NB4 (cell line): ENCODE data around the gene GTPBP10.

ENCODE experiments used
- CTCF ChIP-seq: IDR thresholded peaks from one replicate; pipeline ENCODE4 v1.5.1; 2012; ENCODE audit warnings: low read depth, low read length
- MAX ChIP-seq: IDR thresholded peaks from 2 replicates; pipeline ENCODE4 v1.6.1; 2011; ENCODE audit warnings: low read depth, low read length
- MYC ChIP-seq: IDR thresholded peaks from 2 replicates; pipeline ENCODE4 v1.6.1; 2011; ENCODE audit warnings: low read depth, low read length
- POLR2A ChIP-seq: IDR thresholded peaks from 2 replicates; pipeline ENCODE4 v1.6.1; 2011; ENCODE audit warnings: mild to moderate bottlenecking; ENCODE audit not compliant: insufficient read length; ENCODE audit errors: extremely low read depth

DNA sequence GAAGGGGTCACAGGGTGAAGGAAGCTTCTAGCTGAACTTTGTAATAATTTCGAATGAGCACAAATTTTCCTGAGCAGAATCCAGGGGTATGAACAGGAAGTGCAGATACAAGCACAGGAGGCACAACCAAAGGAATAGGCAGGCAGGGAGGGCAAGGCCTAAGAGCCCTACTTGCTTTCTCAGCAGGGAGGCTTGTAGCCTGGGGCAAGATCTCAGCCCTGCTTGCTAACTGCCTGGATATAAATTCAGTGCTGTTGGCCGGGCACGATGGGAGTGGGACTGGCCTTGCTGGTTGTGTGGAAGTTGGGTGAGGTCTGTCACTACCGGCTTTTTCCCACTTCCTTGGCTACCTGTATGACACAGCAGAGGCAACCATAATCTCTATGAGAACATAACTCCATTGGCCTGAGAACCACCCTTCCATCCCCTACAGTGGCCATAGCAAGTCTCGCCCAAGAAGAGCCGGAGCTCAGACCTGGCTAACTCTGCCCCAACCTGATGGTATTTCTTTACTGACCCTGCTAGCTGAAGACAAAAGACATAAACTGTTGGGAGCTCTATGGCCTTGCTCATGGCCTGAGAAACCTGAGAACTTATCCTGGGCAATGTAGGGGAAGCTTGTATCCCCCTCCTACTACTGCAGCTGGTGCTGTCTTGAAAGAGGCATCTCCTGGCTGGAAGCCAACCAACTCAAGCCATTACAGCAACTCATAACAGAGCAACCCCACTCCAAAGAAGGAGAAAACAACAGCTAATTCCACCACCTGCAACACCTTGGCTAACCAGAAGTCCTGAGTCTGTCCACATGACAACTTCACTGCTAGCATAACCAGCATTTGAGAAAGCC is 84.3 kb downstream of the GTPBP10 start:
- no peak for TF ChIP-seq POLR2A
- TF ChIP-seq CTCF, result no peak
- TF ChIP-seq MYC, result no peak
- no peak for TF ChIP-seq MAX
